Measurements from ENCODE around the gene RIOK3.

Gene RIOK3

GRCh38 chr18:23450022-23450421 is 3.1 kb upstream of the RIOK3 start:
- no peak for FAIRE-seq
- DNase-seq (ENCODE audit: insufficient read length, low spot score) = no peak
- TF ChIP-seq POLR2A (IDR thresholded peaks at IDR 0.05; ENCODE audit: low read depth, low read length) (no peak), POLR2AphosphoS5 (IDR thresholded peaks at IDR 0.05; ENCODE audit: low read depth, low read length) (no peak), TAF1 (IDR thresholded peaks at IDR 0.05; ENCODE audit: low read depth, low read length) (no peak), PAX5 (IDR thresholded peaks at IDR 0.05; ENCODE audit: insufficient read depth, low read length, severe bottlenecking) (no peak), SPI1 (IDR thresholded peaks at IDR 0.05; ENCODE audit: low read depth, low read length) (no peak), POU2F2 (IDR thresholded peaks at IDR 0.05; ENCODE audit: low read depth, low read length) (no peak)

- no peak for FAIRE-seq
- TF ChIP-seq POLR2A (IDR thresholded peaks at IDR 0.05; ENCODE audit: low read depth, low read length) (no peak), POLR2AphosphoS5 (IDR thresholded peaks at IDR 0.05; ENCODE audit: low read depth, low read length) (no peak), TAF1 (IDR thresholded peaks at IDR 0.05; ENCODE audit: low read depth, low read length) (no peak), POU2F2 (IDR thresholded peaks at IDR 0.05; ENCODE audit: low read depth, low read length) (no peak), PAX5 (IDR thresholded peaks at IDR 0.05; ENCODE audit: insufficient read depth, low read length, severe bottlenecking) (no peak), SPI1 (IDR thresholded peaks at IDR 0.05; ENCODE audit: low read depth, low read length) (no peak)
- no peak for DNase-seq (ENCODE audit: insufficient read length, low spot score)
These were observed 2.1 kb upstream of the RIOK3 start for GRCh38 chr18:23451011-23451410.

- FAIRE-seq = no peak
- DNase-seq (ENCODE audit: insufficient read length, low spot score) = no peak
- TF ChIP-seq POLR2AphosphoS5 (IDR thresholded peaks at IDR 0.05; ENCODE audit: low read depth, low read length) (no peak), POLR2A (IDR thresholded peaks at IDR 0.05; ENCODE audit: low read depth, low read length) (no peak), PAX5 (IDR thresholded peaks at IDR 0.05; ENCODE audit: insufficient read depth, low read length, severe bottlenecking) (no peak), POU2F2 (IDR thresholded peaks at IDR 0.05; ENCODE audit: low read depth, low read length) (no peak), TAF1 (IDR thresholded peaks at IDR 0.05; ENCODE audit: low read depth, low read length) (no peak), SPI1 (IDR thresholded peaks at IDR 0.05; ENCODE audit: low read depth, low read length) (no peak)
These were observed 1.6 kb upstream of the RIOK3 start for GRCh38 chr18:23451491-23451890.

- no peak for FAIRE-seq
- DNase-seq (ENCODE audit: insufficient read length, low spot score) = no peak
- no peak for TF ChIP-seq PAX5 (IDR thresholded peaks at IDR 0.05; ENCODE audit: insufficient read depth, low read length, severe bottlenecking)
- no peak for TF ChIP-seq TAF1 (IDR thresholded peaks at IDR 0.05; ENCODE audit: low read depth, low read length)
- no peak for TF ChIP-seq POLR2A (IDR thresholded peaks at IDR 0.05; ENCODE audit: low read depth, low read length)
These were observed 750 bp upstream of the RIOK3 start for GRCh38 chr18:23452347-23452727.

- FAIRE-seq = no peak
- TF ChIP-seq TAF1 (IDR thresholded peaks at IDR 0.05; ENCODE audit: low read depth, low read length) (no peak), PAX5 (IDR thresholded peaks at IDR 0.05; ENCODE audit: insufficient read depth, low read length, severe bottlenecking) (no peak), SPI1 (IDR thresholded peaks at IDR 0.05; ENCODE audit: low read depth, low read length) (no peak), POLR2A (IDR thresholded peaks at IDR 0.05; ENCODE audit: low read depth, low read length) (no peak), POU2F2 (IDR thresholded peaks at IDR 0.05; ENCODE audit: low read depth, low read length) (no peak), POLR2AphosphoS5 (IDR thresholded peaks at IDR 0.05; ENCODE audit: low read depth, low read length) (no peak)
These were observed 582 bp downstream of the RIOK3 start for GRCh38 chr18:23453680-23454058.

GRCh38 chr18:23456835-23457234 is 3.7 kb downstream of the RIOK3 start:
- DNase-seq (ENCODE audit: insufficient read length, low spot score) (no peak), FAIRE-seq (no peak)
- TF ChIP-seq POU2F2 (IDR thresholded peaks at IDR 0.05; ENCODE audit: low read depth, low read length) (no peak), PAX5 (IDR thresholded peaks at IDR 0.05; ENCODE audit: insufficient read depth, low read length, severe bottlenecking) (no peak), SPI1 (IDR thresholded peaks at IDR 0.05; ENCODE audit: low read depth, low read length) (no peak), POLR2A (IDR thresholded peaks at IDR 0.05; ENCODE audit: low read depth, low read length) (no peak), TAF1 (IDR thresholded peaks at IDR 0.05; ENCODE audit: low read depth, low read length) (no peak), POLR2AphosphoS5 (IDR thresholded peaks at IDR 0.05; ENCODE audit: low read depth, low read length) (no peak)

More at GRCh38 chr18:23453680-23454058, 582 bp downstream of the RIOK3 start:
- DNase-seq (ENCODE audit: insufficient read length, low spot score) = no peak

GRCh38 chr18:23458830-23459529 is 5.9 kb downstream of the RIOK3 start:
- DNase-seq (ENCODE audit: insufficient read length, low spot score) = no peak
- FAIRE-seq = no peak
- TF ChIP-seq POU2F2 (IDR thresholded peaks at IDR 0.05; ENCODE audit: low read depth, low read length) (no peak), TAF1 (IDR thresholded peaks at IDR 0.05; ENCODE audit: low read depth, low read length) (no peak), PAX5 (IDR thresholded peaks at IDR 0.05; ENCODE audit: insufficient read depth, low read length, severe bottlenecking) (no peak), POLR2A (IDR thresholded peaks at IDR 0.05; ENCODE audit: low read depth, low read length) (no peak), POLR2AphosphoS5 (IDR thresholded peaks at IDR 0.05; ENCODE audit: low read depth, low read length) (no peak), SPI1 (IDR thresholded peaks at IDR 0.05; ENCODE audit: low read depth, low read length) (no peak)

- FAIRE-seq (no peak), DNase-seq (ENCODE audit: insufficient read length, low spot score) (no peak)
- TF ChIP-seq POLR2AphosphoS5 (IDR thresholded peaks at IDR 0.05; ENCODE audit: low read depth, low read length) = no peak
- TF ChIP-seq PAX5 (IDR thresholded peaks at IDR 0.05; ENCODE audit: insufficient read depth, low read length, severe bottlenecking) = no peak
- no peak for TF ChIP-seq TAF1 (IDR thresholded peaks at IDR 0.05; ENCODE audit: low read depth, low read length)
- TF ChIP-seq POLR2A (IDR thresholded peaks at IDR 0.05; ENCODE audit: low read depth, low read length) = no peak
- TF ChIP-seq SPI1 (IDR thresholded peaks at IDR 0.05; ENCODE audit: low read depth, low read length) = no peak
- no peak for TF ChIP-seq POU2F2 (IDR thresholded peaks at IDR 0.05; ENCODE audit: low read depth, low read length)
These were observed 6.4 kb downstream of the RIOK3 start for GRCh38 chr18:23459530-23459921.

- FAIRE-seq (no peak), DNase-seq (ENCODE audit: insufficient read length, low spot score) (no peak)
- no peak for TF ChIP-seq PAX5 (IDR thresholded peaks at IDR 0.05; ENCODE audit: insufficient read depth, low read length, severe bottlenecking)
These were observed 7.5 kb downstream of the RIOK3 start for GRCh38 chr18:23460285-23461273.

Measured in GM12891 (cell line).